ENCODE data around the gene FOXI2. TPM values are rescaled to one million over a fixed set of nuclear protein-coding genes. Genes with fewer than 3 reads are reported as not detected.

The FOXI2 gene
- total RNA-seq, 1 experiment from 2014 or later, result not detected

- Histone ChIP-seq H3K9ac (ENCODE audit: low read length) (no peak overlapping the region), H4K20me1 (ENCODE audit: insufficient read depth) (no peaks in the 10 kb centered on the region), H3K79me2 (ENCODE audit: insufficient read depth, low read length) (no peaks in the 10 kb centered on the region), H3K9me2 (ENCODE audit: insufficient read depth) (no peaks in the 10 kb centered on the region), H3K9me3 (ENCODE audit: control insufficient read depth in 1 of 2, insufficient read depth in 1 of 2, low read depth in 1 of 2, low read length in 2 of 2) (no peaks in the 10 kb centered on the region), H3K4me3 (replicated peaks in 1 of 2; ENCODE audit: low read depth in 1 of 2, low read length in 2 of 2) (no peak overlapping the region), H3K27ac (ENCODE audit: low read depth, low read length) (no peak overlapping the region), H3K4me1 (ENCODE audit: control insufficient read depth in 1 of 2, insufficient read depth in 2 of 2, low read length in 2 of 2) (no peaks in the 10 kb centered on the region), H3K27me3 (ENCODE audit: insufficient read depth, low read length) (peaks cover 73% of the 10 kb centered on the region), H2AFZ (ENCODE audit: low read depth, low read length, poor library complexity, severe bottlenecking) (no peak overlapping the region), H3K36me3 (ENCODE audit: control insufficient read depth in 1 of 2, insufficient read depth in 2 of 2, low read length in 2 of 2) (no peaks in the 10 kb centered on the region), H3K4me2 (ENCODE audit: low read length) (no peak overlapping the region)
- DNase-seq (ENCODE audit: low read depth, low spot score), result no peak
- ATAC-seq, result no peak
- ChIA-PET CTCF (interaction anchor here (1.0 kb wide), 1 partner anchor 28 kb away, joined by 3 read pairs; no protein-coding TSS in a partner anchor), RAD21 (ENCODE audit: low non-redundant PET in 1 of 2, low total read pairs in 2 of 2, uncharacterized antibody in 2 of 2, unreplicated experiment in 2 of 2) (no interaction called here), POLR2A (no interaction called here)
- intact Hi-C loops (cut with micrococcal nuclease), result no loop called here
- BruUV-seq (replicated peaks), result no TSS peak
- no peak for TF ChIP-seq EGR1 (IDR thresholded peaks at IDR 0.05; ENCODE audit: low read depth)
- TF ChIP-seq ELF1 (IDR thresholded peaks at IDR 0.05; ENCODE audit: borderline replicate concordance, low read depth), result no peak
These were observed 49.4 kb upstream of the FOXI2 start for GRCh38 chr10:127687548-127687947.

GRCh38 chr10:127690176-127690835, 46.7 kb upstream of the FOXI2 start:
- H3K36me3 ChIP-seq (ENCODE audit: control insufficient read depth in 1 of 2, insufficient read depth in 2 of 2, low read length in 2 of 2), result no peaks in the 10 kb centered on the region
- H3K27me3 ChIP-seq (ENCODE audit: insufficient read depth, low read length), result peaks cover 48% of the 10 kb centered on the region
- H3K9me3 ChIP-seq (ENCODE audit: control insufficient read depth in 1 of 2, insufficient read depth in 1 of 2, low read depth in 1 of 2, low read length in 2 of 2), result no peaks in the 10 kb centered on the region
- no peak overlapping the region for H3K4me2 ChIP-seq (ENCODE audit: low read length)
- TF ChIP-seq CBX3 (IDR thresholded peaks at IDR 0.05; ENCODE audit: low read depth), result no peak
- TF ChIP-seq RAD21 (IDR thresholded peaks at IDR 0.05; ENCODE audit: low read depth), result no peak
- no peak for TF ChIP-seq ZFX (IDR thresholded peaks at IDR 0.05)
- no peak for TF ChIP-seq TCF7L2 (IDR thresholded peaks at IDR 0.05; ENCODE audit: borderline replicate concordance, extremely low read depth, insufficient read depth, insufficient read length)
- no peak for TF ChIP-seq SP1 (IDR thresholded peaks at IDR 0.05; ENCODE audit: low read depth)
- TF ChIP-seq SIN3A (IDR thresholded peaks at IDR 0.05; ENCODE audit: low read depth), result no peak
- no peak for TF ChIP-seq FOSL1 (IDR thresholded peaks at IDR 0.05; ENCODE audit: low read depth)
- no peak for TF ChIP-seq CTCF (IDR thresholded peaks at IDR 0.05 in 2 of 3, conservative IDR thresholded peaks at IDR 0.05 in 1 of 3; ENCODE audit: borderline replicate concordance in 1 of 3, insufficient read depth in 1 of 3, low read depth in 2 of 3, low read length in 2 of 3)
- TF ChIP-seq SRF (IDR thresholded peaks at IDR 0.05; ENCODE audit: low read depth), result no peak
- no peak for TF ChIP-seq EZH2 (IDR thresholded peaks at IDR 0.05)
- TF ChIP-seq JUND (IDR thresholded peaks at IDR 0.05), result no peak
- TF ChIP-seq CEBPB (IDR thresholded peaks at IDR 0.05; ENCODE audit: low read depth), result no peak
- no peak for TF ChIP-seq MAX (IDR thresholded peaks at IDR 0.05)
- ChIA-PET RAD21 (ENCODE audit: low non-redundant PET in 1 of 2, low total read pairs in 2 of 2, uncharacterized antibody in 2 of 2, unreplicated experiment in 2 of 2) (no interaction called here), POLR2A (no interaction called here), CTCF (interaction anchor here (0.9 kb wide), 1 partner anchor 25 kb away, joined by 3 read pairs; no protein-coding TSS in a partner anchor)
- no peak for DNase-seq (ENCODE audit: low read depth, low spot score)
- H4K20me1 ChIP-seq (ENCODE audit: insufficient read depth), result no peaks in the 10 kb centered on the region
- no peaks in the 10 kb centered on the region for H3K9me2 ChIP-seq (ENCODE audit: insufficient read depth)
- no peak overlapping the region for H3K9ac ChIP-seq (ENCODE audit: low read length)
- no peaks in the 10 kb centered on the region for H3K4me1 ChIP-seq (ENCODE audit: control insufficient read depth in 1 of 2, insufficient read depth in 2 of 2, low read length in 2 of 2)
- no peaks in the 10 kb centered on the region for H3K79me2 ChIP-seq (ENCODE audit: insufficient read depth, low read length)
- no peak overlapping the region for H3K4me3 ChIP-seq (replicated peaks in 1 of 2; ENCODE audit: low read depth in 1 of 2, low read length in 2 of 2)
- no peak overlapping the region for H3K27ac ChIP-seq (ENCODE audit: low read depth, low read length)
- no TSS peak for BruUV-seq (replicated peaks)
- H2AFZ ChIP-seq (ENCODE audit: low read depth, low read length, poor library complexity, severe bottlenecking), result no peak overlapping the region
- intact Hi-C loops (cut with micrococcal nuclease), result no loop called here
- ATAC-seq, result no peak
